HepG2 (cell line): ENCODE results near the gene HES6. TPM values are rescaled to one million over a fixed set of nuclear protein-coding genes. Genes with fewer than 3 reads are reported as not detected.

Experiments used
- AKAP8 ChIP-seq: sonication (generic); formaldehyde crosslinking; IDR thresholded peaks from 2 replicates; pipeline ENCODE4 v1.5.1; 2020; ENCODE audit warnings: mild to moderate bottlenecking, missing genetic modification reagents
- FOSL2 ChIP-seq: sonication (generic); formaldehyde crosslinking; IDR thresholded peaks from 2 replicates; pipeline ENCODE4 v1.4.0; 2020; ENCODE audit warnings: missing genetic modification reagents
- FOXC1 ChIP-seq: sonication (generic); formaldehyde crosslinking; IDR thresholded peaks from 2 replicates; pipeline ENCODE4 v1.8.0; 2022; ENCODE audit warnings: mild to moderate bottlenecking, missing genetic modification reagents, borderline replicate concordance
- MTA1 ChIP-seq: sonication (generic); formaldehyde crosslinking; IDR thresholded peaks from 2 replicates; pipeline ENCODE4 v1.4.0; 2020; ENCODE audit warnings: missing genetic modification reagents, mild to moderate bottlenecking, borderline replicate concordance
- SMAD1 ChIP-seq: sonication (generic); formaldehyde crosslinking; IDR thresholded peaks from 2 replicates; pipeline ENCODE4 v1.4.0; 2020; ENCODE audit warnings: missing genetic modification reagents, low read depth, mild to moderate bottlenecking, borderline replicate concordance
- ZNF883 ChIP-seq: sonication (generic); formaldehyde crosslinking; IDR thresholded peaks from 2 replicates; pipeline ENCODE4 v1.5.1; 2020; ENCODE audit warnings: mild to moderate bottlenecking, missing genetic modification reagents; ENCODE audit errors: not compliant biosample characterization
- polyA plus RNA-seq, 8 experiments: library from polyadenylated mRNA; depleted of rRNA in 3 of 8; stranded (reverse) in 7 of 8; unstranded in 1 of 8; fragments of >200 nt; fragmentation: Illumina TruSeq in 4 of 8; extraction: Trizol in 4 of 8; gene quantifications; 2 replicates each; pipeline versions ENCODE4 v1.2.1 to v1.2.3, GENCODE V29; 2011 to 2016; ENCODE audit warnings: low read depth in 4 of 8, missing spikeins in 1 of 8, mixed read lengths in 1 of 8; ENCODE audit not compliant: insufficient read depth in 1 of 8
- total RNA-seq, 5 experiments: library from RNA; depleted of rRNA; stranded (reverse); fragments of >200 nt; fragmentation: Illumina TruSeq; extraction: Trizol; gene quantifications; 2 replicates each; pipeline ENCODE4 v1.2.3, GENCODE V29; 2016; ENCODE audit warnings: low read depth in 1 of 5
- TF ChIP-seq, protein P1 (sequence below): sonication (generic); formaldehyde crosslinking; IDR thresholded peaks from 2 replicates; pipeline ENCODE4 v1.4.0; 2020; ENCODE audit warnings: mild to moderate bottlenecking, missing genetic modification reagents, borderline replicate concordance

Gene HES6
- total and polyA plus RNA-seq, 2 of the 13 experiments (the other 11 are each of a cell fraction or from before 2014, with no cell fraction given): 19.5 to 82.8 TPM

DNA sequence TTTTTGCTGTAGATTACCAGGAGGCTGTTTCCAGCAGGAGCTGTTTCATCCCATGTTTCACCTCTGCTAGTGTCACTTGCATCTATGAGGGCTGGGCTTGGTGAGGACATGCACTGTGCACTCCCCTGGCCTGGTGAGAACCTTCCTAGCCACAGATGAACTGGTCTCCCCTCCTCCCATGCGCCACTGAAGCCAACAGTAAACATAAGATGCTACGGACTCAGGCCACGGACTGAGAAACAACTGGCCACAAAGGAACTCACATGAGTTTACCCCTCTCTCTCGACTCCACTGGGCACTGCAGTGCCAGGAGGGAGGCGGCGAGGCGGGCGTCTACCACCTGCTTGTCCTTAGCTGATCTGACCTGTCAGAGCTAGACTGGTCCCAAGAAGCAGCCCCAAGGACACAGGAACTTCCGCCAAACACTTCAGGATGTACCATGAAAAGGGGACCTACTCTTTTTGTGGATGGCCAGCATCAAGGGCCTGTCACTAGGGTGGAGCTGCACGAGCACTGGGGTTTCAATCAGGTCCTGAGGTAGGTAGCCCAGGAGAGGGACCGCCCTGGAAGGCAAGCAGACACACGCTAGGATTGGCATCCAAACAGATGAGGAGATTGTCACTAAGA is 22.8 kb upstream of the HES6 start (continued):
- TF ChIP-seq, protein P1, sequence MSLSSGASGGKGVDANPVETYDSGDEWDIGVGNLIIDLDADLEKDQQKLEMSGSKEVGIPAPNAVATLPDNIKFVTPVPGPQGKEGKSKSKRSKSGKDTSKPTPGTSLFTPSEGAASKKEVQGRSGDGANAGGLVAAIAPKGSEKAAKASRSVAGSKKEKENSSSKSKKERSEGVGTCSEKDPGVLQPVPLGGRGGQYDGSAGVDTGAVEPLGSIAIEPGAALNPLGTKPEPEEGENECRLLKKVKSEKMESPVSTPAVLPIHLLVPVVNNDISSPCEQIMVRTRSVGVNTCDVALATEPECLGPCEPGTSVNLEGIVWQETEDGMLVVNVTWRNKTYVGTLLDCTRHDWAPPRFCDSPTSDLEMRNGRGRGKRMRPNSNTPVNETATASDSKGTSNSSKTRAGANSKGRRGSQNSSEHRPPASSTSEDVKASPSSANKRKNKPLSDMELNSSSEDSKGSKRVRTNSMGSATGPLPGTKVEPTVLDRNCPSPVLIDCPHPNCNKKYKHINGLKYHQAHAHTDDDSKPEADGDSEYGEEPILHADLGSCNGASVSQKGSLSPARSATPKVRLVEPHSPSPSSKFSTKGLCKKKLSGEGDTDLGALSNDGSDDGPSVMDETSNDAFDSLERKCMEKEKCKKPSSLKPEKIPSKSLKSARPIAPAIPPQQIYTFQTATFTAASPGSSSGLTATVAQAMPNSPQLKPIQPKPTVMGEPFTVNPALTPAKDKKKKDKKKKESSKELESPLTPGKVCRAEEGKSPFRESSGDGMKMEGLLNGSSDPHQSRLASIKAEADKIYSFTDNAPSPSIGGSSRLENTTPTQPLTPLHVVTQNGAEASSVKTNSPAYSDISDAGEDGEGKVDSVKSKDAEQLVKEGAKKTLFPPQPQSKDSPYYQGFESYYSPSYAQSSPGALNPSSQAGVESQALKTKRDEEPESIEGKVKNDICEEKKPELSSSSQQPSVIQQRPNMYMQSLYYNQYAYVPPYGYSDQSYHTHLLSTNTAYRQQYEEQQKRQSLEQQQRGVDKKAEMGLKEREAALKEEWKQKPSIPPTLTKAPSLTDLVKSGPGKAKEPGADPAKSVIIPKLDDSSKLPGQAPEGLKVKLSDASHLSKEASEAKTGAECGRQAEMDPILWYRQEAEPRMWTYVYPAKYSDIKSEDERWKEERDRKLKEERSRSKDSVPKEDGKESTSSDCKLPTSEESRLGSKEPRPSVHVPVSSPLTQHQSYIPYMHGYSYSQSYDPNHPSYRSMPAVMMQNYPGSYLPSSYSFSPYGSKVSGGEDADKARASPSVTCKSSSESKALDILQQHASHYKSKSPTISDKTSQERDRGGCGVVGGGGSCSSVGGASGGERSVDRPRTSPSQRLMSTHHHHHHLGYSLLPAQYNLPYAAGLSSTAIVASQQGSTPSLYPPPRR (CRISPR knock-in tag): no peak
- TF ChIP-seq AKAP8 (CRISPR knock-in tag) (no peak), MTA1 (CRISPR knock-in tag) (0 out of 2 replicates have a peak, but pooled peaks have one; percentile 7), ZNF883 (peak; percentile 46), SMAD1 (CRISPR knock-in tag) (0 out of 2 replicates have a peak, but pooled peaks have one; percentile 63), FOXC1 (CRISPR knock-in tag) (no peak), FOSL2 (no peak)
